Kidney (tissue), 14 donors: Measurements from ENCODE around the gene TMEM132C. TPM values are rescaled to one million over a fixed set of nuclear protein-coding genes. Genes with fewer than 3 reads are reported as not detected.

Experiments
- DNase-seq, 5 donors: peaks; one replicate each; pipeline ENCODE4 v3.0.0-alpha.2; 2013 to 2020
- FAIRE-seq: peaks from 2 replicates; lab custom pipeline; 2012; peaks lifted over from hg19 to GRCh38; lab: Jason Lieb, UNC
- H3K27ac ChIP-seq, 2 donors: one replicate each; pipeline ENCODE4 v1.7.0; 2013; ENCODE audit warnings: low read depth in 2 of 2, low read length in 2 of 2, inconsistent platforms in 1 of 2
- H3K27me3 ChIP-seq: one replicate; pipeline ENCODE4 v1.7.1; 2013; ENCODE audit warnings: low read length, inconsistent platforms; ENCODE audit not compliant: control insufficient read depth, insufficient read depth
- H3K36me3 ChIP-seq, 3 donors: one replicate each; pipeline versions ENCODE4 v1.7.0 to v1.7.1; 2013; ENCODE audit warnings: low read length in 3 of 3, control low read depth in 1 of 3, inconsistent platforms in 1 of 3; ENCODE audit not compliant: insufficient read depth in 3 of 3, control insufficient read depth in 2 of 3
- H3K4me1 ChIP-seq, 3 donors: one replicate each; pipeline versions ENCODE4 v1.7.0 to v1.7.1; 2013; ENCODE audit warnings: low read length in 3 of 3, inconsistent platforms in 1 of 3, low read depth in 1 of 3; ENCODE audit not compliant: control insufficient read depth in 2 of 3, insufficient read depth in 2 of 3
- H3K4me3 ChIP-seq, 3 donors: one replicate each; pipeline versions ENCODE4 v1.7.0 to v1.8.1; 2013; ENCODE audit warnings: low read length in 3 of 3, control low read depth in 1 of 3, inconsistent platforms in 1 of 3
- H3K9ac ChIP-seq, 3 donors: one replicate each; pipeline versions ENCODE4 v1.7.0 to v1.7.1; 2013; ENCODE audit warnings: low read length in 3 of 3, control low read depth in 1 of 3, inconsistent platforms in 1 of 3
- H3K9me3 ChIP-seq, 3 donors: one replicate each; pipeline versions ENCODE4 v1.7.0 to v1.7.1; 2013; ENCODE audit warnings: low read length in 3 of 3, control low read depth in 1 of 3, inconsistent platforms in 1 of 3; ENCODE audit not compliant: control insufficient read depth in 2 of 3, insufficient read depth in 1 of 3
- intact Hi-C: fragments of 100-400 bp; cut with DNase I; formaldehyde crosslinking; loops from one replicate; pipeline ENCODE4 v1.11.1; 2022
- polyA plus RNA-seq: library from polyadenylated mRNA; stranded (reverse); fragments of 350-450 nt; fragmentation: Illumina TruSeq; extraction: RNeasy Lipid Tissue Mini Kit (QIAGEN cat#74804); gene quantifications from one replicate; pipeline ENCODE4 v1.2.3, GENCODE V29; 2014; ENCODE audit warnings: low read depth, low replicate concordance; ENCODE audit not compliant: insufficient read depth
- total RNA-seq: library from RNA; stranded (reverse); fragmentation: NEBNext Ultra II Directional; extraction: Animal tissue kit (Norgen Biotek cat#: 25700); gene quantifications from one replicate; pipeline ENCODE4 v1.2.1, GENCODE V29; 2021
- TF ChIP-seq, protein P1 (sequence below): IDR thresholded peaks from 3 replicates; pipeline ENCODE4 v1.5.1; 2012; ENCODE audit warnings: mild to moderate bottlenecking, moderate library complexity, borderline replicate concordance; ENCODE audit not compliant: insufficient read depth; ENCODE audit errors: extremely low read depth
- donor health status: control.
- donor health status: control.
- donor health status: control.
- donor health status: control.
- donor health status: control.
- donor health status: DM: yes; HTN: yes; CAD: no.
- donor health status: Normal renal cell carcinoma (clear cell type).

Gene TMEM132C
- total and polyA plus RNA-seq, 2 donors from 2014 or later = 0.28 to 0.75 TPM

DNA sequence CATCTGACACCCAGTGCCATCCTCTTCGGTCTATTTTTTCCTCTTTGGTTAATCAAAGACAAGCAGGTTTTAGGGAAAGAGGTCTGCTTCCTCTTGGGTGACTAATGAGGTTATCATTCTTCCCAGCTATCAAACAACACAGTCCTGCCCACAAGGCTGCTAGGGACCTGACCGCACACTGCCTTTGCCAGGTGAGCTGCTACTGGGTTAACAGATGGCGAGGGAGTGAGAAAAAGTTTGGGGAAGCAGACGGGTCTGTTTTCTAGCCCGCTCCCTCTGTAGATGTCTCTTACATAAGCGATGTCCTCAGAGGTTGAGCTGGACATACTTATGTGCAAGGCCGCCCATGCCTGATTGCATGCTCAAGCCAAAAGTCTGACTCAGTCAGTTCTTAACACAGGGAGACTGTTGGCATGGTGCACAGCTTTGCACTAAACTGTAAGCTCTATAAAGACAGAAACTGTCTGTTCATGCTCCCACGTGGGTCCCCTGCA lies 462.7 kb downstream of the TMEM132C start:
- Histone ChIP-seq H3K4me3 (no peak overlapping the region), H3K9ac (no peak overlapping the region), H3K4me1 (no peaks in the 10 kb centered on the region), H3K9me3 (no peaks in the 10 kb centered on the region), H3K27ac (no peak overlapping the region), H3K36me3 (no peaks in the 10 kb centered on the region), H3K27me3 (no peaks in the 10 kb centered on the region)
- FAIRE-seq (no peak), DNase-seq (no peak)
- TF ChIP-seq, protein P1, sequence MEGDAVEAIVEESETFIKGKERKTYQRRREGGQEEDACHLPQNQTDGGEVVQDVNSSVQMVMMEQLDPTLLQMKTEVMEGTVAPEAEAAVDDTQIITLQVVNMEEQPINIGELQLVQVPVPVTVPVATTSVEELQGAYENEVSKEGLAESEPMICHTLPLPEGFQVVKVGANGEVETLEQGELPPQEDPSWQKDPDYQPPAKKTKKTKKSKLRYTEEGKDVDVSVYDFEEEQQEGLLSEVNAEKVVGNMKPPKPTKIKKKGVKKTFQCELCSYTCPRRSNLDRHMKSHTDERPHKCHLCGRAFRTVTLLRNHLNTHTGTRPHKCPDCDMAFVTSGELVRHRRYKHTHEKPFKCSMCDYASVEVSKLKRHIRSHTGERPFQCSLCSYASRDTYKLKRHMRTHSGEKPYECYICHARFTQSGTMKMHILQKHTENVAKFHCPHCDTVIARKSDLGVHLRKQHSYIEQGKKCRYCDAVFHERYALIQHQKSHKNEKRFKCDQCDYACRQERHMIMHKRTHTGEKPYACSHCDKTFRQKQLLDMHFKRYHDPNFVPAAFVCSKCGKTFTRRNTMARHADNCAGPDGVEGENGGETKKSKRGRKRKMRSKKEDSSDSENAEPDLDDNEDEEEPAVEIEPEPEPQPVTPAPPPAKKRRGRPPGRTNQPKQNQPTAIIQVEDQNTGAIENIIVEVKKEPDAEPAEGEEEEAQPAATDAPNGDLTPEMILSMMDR = no peak
- intact Hi-C loops = no loop called here

DNA sequence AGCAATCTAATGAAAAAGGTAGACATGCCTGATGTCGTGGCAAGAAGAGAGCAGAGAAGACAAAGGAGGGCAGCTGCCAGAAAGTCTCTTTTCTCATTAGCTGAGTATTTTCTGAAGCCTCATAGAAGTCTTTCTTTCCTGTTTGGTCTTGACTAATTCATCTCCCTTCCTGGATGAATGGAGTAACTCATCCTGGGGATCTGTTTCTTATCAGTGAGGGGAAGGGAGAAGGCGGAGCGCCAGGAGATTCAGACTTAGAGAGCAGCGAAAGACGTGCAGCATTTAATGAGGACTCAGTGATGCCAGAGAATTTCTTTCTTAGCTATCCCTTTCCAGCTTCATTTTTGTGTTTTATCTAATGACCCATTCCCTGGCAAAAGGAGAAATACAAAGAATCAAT lies 467.4 kb downstream of the TMEM132C start:
- Histone ChIP-seq H3K27ac (no peak overlapping the region), H3K27me3 (no peaks in the 10 kb centered on the region), H3K9ac (no peak overlapping the region), H3K4me3 (no peak overlapping the region), H3K9me3 (peaks cover 0 to 3% (median 0%) of the 10 kb centered on the region in 3 donors), H3K4me1 (no peaks in the 10 kb centered on the region), H3K36me3 (no peaks in the 10 kb centered on the region)
- DNase-seq (no peak), FAIRE-seq (no peak)
- TF ChIP-seq, protein P1 = no peak
- intact Hi-C loops = no loop called here

DNA sequence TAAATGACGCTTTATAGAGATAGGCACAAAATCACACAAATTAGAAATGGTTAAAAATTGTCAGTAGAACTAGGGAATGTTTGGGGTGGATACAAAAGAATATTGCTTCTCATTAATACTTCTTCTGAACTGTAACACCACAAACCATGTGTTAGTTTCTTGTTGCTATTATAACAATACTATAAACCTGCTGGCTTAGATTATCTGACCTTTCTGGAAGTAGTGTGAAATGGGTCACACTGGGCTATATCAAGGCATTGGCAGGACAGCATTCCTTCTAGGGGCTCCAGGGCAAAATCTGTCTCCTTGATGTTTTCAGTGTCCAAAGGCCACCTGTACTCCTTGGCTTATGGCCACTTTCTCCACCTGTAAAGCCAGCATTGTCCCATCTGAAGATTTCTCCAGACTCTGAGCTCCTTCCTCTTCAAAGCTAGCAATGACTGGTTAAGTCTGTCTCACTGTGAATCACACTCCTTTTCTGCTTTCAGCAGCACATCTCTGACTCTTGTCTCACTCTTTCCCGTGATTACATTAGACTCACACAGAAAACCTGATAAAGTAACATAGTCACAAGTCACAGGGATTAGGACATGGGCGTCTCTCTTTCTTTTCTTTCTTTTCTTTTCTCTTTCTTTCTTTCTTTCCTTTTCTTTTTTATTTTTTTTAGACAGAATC lies 470.5 kb downstream of the TMEM132C start:
- TF ChIP-seq, protein P1 = no peak
- Histone ChIP-seq H3K4me1 (no peaks in the 10 kb centered on the region), H3K9me3 (peaks cover 0 to 3% (median 2%) of the 10 kb centered on the region in 3 donors), H3K36me3 (no peaks in the 10 kb centered on the region), H3K27ac (no peak overlapping the region), H3K4me3 (no peak overlapping the region), H3K9ac (no peak overlapping the region), H3K27me3 (no peaks in the 10 kb centered on the region)
- DNase-seq = no peak
- FAIRE-seq = no peak
- intact Hi-C loops = no loop called here
